Measurements from ENCODE around the gene KDM1A. TPM values are rescaled to one million over a fixed set of nuclear protein-coding genes. Genes with fewer than 3 reads are reported as not detected.

The KDM1A gene
- total RNA-seq, 1 donor from 2014 or later: 258 TPM

DNA sequence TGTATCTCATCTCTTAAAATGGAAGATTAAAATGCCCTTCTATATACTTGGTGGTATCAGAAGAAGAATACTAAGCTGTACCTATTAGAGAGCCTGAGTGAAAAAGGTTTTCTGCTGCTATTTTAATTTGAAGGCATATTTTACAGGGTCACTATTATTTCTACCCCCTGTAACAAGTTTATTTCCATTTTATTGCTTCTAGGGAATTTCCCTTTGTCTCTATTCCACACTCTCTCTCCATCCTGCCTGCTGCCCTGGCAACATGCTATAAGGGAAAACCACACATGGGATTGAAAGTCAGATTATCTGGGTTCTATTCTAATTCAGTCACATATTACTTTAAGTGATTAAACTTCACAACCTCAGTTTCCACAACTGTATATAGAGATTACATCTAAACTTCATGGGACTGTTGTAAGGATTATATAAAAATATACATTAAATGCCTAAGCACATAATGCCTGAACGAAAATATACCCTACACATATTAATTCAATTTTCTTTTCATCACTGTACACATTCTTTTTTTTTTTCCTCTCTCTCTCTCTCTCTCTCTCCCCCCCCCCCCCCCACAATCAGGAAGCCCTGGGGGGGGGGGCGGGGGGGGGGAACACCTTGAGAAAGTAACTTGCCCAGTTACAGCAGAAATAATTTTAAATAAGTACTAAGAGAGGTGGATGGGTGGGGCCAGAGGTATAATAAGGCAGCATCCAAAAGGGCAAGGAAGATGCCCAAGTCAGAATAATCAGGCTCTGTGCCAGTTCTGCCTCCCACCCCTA is 97.8 kb downstream of the KDM1A start:
- Mint-ChIP-seq H3K36me3 (ENCODE audit: low read depth) (no peaks in the 10 kb centered on the region), H3K9me3 (no peaks in the 10 kb centered on the region), H3K27me3 (ENCODE audit: low read depth) (no peaks in the 10 kb centered on the region), H3K27ac (ENCODE audit: unreplicated experiment) (peak overlapping the region; percentile 40), H3K4me1 (peaks cover 36% of the 10 kb centered on the region), H3K4me3 (no peak overlapping the region)
- TF ChIP-seq, protein P1, sequence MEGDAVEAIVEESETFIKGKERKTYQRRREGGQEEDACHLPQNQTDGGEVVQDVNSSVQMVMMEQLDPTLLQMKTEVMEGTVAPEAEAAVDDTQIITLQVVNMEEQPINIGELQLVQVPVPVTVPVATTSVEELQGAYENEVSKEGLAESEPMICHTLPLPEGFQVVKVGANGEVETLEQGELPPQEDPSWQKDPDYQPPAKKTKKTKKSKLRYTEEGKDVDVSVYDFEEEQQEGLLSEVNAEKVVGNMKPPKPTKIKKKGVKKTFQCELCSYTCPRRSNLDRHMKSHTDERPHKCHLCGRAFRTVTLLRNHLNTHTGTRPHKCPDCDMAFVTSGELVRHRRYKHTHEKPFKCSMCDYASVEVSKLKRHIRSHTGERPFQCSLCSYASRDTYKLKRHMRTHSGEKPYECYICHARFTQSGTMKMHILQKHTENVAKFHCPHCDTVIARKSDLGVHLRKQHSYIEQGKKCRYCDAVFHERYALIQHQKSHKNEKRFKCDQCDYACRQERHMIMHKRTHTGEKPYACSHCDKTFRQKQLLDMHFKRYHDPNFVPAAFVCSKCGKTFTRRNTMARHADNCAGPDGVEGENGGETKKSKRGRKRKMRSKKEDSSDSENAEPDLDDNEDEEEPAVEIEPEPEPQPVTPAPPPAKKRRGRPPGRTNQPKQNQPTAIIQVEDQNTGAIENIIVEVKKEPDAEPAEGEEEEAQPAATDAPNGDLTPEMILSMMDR (conservative IDR thresholded peaks at IDR 0.05): no peak
- DNase-seq (ENCODE audit: low read depth, low spot score): no peak

DNA sequence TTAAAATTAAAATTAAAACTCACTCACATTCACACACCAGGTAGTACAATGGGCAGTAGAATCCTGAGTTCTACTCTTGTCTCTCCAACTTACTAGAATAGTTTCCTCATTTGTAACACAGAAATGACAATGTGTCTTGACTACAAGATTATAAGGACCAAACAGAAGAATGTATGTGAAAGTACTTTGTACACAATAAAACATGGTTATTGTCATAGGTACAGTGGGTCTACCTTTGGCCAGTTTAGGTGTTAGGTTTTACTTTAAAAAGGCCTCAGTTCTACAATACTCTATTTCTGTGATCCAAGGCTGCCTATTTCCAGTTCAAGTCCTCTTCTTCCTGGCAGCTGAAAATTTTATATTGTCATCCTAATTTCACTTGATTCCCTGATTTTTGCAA is 99.1 kb downstream of the KDM1A start:
- Mint-ChIP-seq H3K4me1 (peaks cover 37% of the 10 kb centered on the region), H3K4me3 (no peak overlapping the region), H3K36me3 (ENCODE audit: low read depth) (no peaks in the 10 kb centered on the region), H3K27ac (ENCODE audit: unreplicated experiment) (no peak overlapping the region), H3K9me3 (no peaks in the 10 kb centered on the region), H3K27me3 (ENCODE audit: low read depth) (no peaks in the 10 kb centered on the region)
- no peak for DNase-seq (ENCODE audit: low read depth, low spot score)
- TF ChIP-seq, protein P1 (conservative IDR thresholded peaks at IDR 0.05): no peak

DNA sequence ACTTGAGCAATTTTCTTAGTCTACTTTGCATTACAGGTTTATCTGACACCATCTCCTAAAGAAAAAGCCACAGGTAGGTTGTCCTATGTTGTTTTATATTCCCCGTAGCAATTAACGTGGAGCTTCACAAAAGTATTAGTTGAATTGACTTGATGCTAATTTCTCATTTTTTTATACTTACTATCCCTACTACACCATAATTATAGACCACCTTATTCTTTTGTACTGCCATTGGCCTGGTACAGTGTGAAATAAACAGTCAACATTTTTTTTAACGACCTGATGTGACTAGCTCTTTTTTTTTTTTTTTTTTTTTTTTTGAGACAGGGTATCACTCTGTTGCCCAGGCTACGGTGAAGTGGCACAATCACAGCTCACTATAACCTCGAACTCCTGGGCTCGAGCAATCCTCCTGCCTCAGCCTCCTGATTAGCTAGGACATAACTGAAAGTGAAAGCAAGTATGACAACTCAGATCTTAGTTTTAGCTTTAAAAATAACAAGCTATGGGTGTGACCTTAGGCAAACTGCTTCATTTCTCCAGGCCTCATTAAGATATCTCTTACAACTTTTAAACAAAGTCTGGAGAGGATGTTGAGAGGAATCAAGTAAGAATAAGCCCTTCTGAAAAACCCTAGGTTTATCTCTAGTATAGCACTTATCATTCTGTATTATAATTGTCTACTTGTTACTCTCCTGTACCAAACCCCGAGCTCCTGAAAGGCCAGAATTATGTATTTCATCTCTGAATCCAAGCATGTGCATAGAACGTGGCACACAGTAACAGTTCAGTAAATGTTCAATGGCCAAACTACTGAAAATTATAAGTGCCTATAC is 99.9 kb downstream of the KDM1A start:
- H3K9me3 Mint-ChIP-seq: no peaks in the 10 kb centered on the region
- no peaks in the 10 kb centered on the region for H3K36me3 Mint-ChIP-seq (ENCODE audit: low read depth)
- no peaks in the 10 kb centered on the region for H3K27me3 Mint-ChIP-seq (ENCODE audit: low read depth)
- H3K4me1 Mint-ChIP-seq: peaks cover 32% of the 10 kb centered on the region
- no peak overlapping the region for H3K4me3 Mint-ChIP-seq
- no peak for DNase-seq (ENCODE audit: low read depth, low spot score)
- TF ChIP-seq, protein P1 (conservative IDR thresholded peaks at IDR 0.05): no peak
- H3K27ac Mint-ChIP-seq (ENCODE audit: unreplicated experiment): no peak overlapping the region

DNA sequence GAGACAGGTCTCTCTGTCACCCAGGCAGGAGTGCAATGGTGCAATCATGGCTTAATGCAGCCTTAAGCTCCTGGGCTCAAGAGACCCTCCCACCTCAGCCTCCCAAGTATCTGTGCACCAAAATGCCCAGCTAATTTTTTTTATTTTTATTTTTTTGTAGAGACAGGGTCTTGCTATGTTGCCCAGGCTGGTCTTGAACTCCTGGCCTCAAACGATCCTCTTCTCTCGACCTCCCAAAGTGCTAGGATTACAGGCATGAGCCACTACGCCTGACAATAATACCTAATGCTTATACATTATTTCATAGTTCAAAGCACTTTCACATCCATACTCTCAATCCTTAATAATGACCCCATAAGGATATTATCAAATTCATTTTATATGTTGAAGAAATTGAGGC is 101.1 kb downstream of the KDM1A start:
- TF ChIP-seq, protein P1 (conservative IDR thresholded peaks at IDR 0.05): no peak
- Mint-ChIP-seq H3K4me3 (no peak overlapping the region), H3K27ac (ENCODE audit: unreplicated experiment) (no peak overlapping the region), H3K36me3 (ENCODE audit: low read depth) (no peaks in the 10 kb centered on the region), H3K9me3 (no peaks in the 10 kb centered on the region), H3K4me1 (peaks cover 23% of the 10 kb centered on the region), H3K27me3 (ENCODE audit: low read depth) (no peaks in the 10 kb centered on the region)
- no peak for DNase-seq (ENCODE audit: low read depth, low spot score)

DNA sequence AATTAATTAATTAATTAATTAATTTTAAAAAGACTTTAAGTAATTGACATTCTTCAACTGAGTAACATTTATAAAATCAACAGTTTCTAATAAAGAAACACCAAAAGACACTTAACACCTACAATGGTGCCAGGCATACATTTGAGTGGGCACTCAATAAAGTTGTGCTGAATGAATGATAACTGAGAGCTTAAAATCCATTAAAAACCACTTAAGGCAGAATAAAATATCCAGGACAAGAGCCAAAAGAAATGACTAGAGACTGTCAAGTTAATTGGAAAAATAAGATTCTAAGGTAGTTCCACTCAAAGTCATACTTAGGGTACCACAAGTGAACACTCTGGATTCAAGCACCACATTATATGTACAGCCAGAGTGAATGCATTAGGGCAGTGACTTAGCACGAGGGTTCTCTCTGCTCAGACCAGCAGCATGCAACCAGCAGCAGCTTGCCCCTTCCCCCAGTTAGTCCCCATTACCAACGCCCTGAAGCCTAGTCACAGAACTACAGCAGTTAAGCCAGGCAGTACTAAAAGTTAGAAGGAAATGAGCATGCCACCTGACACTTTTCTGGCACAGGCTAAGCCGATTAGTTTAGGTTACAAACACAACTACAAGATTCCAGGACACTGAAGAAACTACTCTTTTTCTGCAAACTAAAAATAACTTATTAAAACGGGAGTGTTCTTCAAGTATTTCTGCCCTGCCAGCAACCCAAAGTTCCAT is 102.9 kb downstream of the KDM1A start:
- H3K36me3 Mint-ChIP-seq (ENCODE audit: low read depth): no peaks in the 10 kb centered on the region
- H3K4me1 Mint-ChIP-seq: peaks cover 28% of the 10 kb centered on the region
- TF ChIP-seq, protein P1 (conservative IDR thresholded peaks at IDR 0.05): no peak
- H3K27ac Mint-ChIP-seq (ENCODE audit: unreplicated experiment): no peak overlapping the region
- H3K27me3 Mint-ChIP-seq (ENCODE audit: low read depth): no peaks in the 10 kb centered on the region
- no peak for DNase-seq (ENCODE audit: low read depth, low spot score)
- H3K4me3 Mint-ChIP-seq: no peak overlapping the region
- H3K9me3 Mint-ChIP-seq: no peaks in the 10 kb centered on the region
